ENCODE results near the gene TCEANC2.

The TCEANC2 gene

GRCh38 chr1:54131419-54131818 is 78.0 kb downstream of the TCEANC2 start:
- no peak overlapping the region for H3K27ac ChIP-seq
- TF ChIP-seq CTCF (IDR thresholded peaks at IDR 0.05) (no peak), ZFX (IDR thresholded peaks at IDR 0.05; ENCODE audit: borderline replicate concordance) (no peak)

GRCh38 chr1:54132495-54132894 is 79.1 kb downstream of the TCEANC2 start:
- H3K27ac ChIP-seq = no peak overlapping the region
- TF ChIP-seq CTCF (IDR thresholded peaks at IDR 0.05) (no peak), ZFX (IDR thresholded peaks at IDR 0.05; ENCODE audit: borderline replicate concordance) (no peak)

- TF ChIP-seq CTCF (IDR thresholded peaks at IDR 0.05) (no peak), ZFX (IDR thresholded peaks at IDR 0.05; ENCODE audit: borderline replicate concordance) (no peak)
- H3K27ac ChIP-seq = no peak overlapping the region
Observed at GRCh38 chr1:54134295-54134694, 80.9 kb downstream of the TCEANC2 start.

GRCh38 chr1:54135436-54136120 is 82.2 kb downstream of the TCEANC2 start:
- no peak overlapping the region for H3K27ac ChIP-seq
- no peak for TF ChIP-seq ZFX (IDR thresholded peaks at IDR 0.05; ENCODE audit: borderline replicate concordance)
- TF ChIP-seq CTCF (IDR thresholded peaks at IDR 0.05) = no peak

- no peak overlapping the region for H3K27ac ChIP-seq
- no peak for TF ChIP-seq ZFX (IDR thresholded peaks at IDR 0.05; ENCODE audit: borderline replicate concordance)
- TF ChIP-seq CTCF (IDR thresholded peaks at IDR 0.05) = no peak
Observed at GRCh38 chr1:54136269-54136896, 83.0 kb downstream of the TCEANC2 start.

GRCh38 chr1:54136963-54137533 is 83.6 kb downstream of the TCEANC2 start:
- TF ChIP-seq CTCF (IDR thresholded peaks at IDR 0.05) (no peak), ZFX (IDR thresholded peaks at IDR 0.05; ENCODE audit: borderline replicate concordance) (no peak)

GRCh38 chr1:54137534-54138061 is 84.2 kb downstream of the TCEANC2 start:
- TF ChIP-seq ZFX (IDR thresholded peaks at IDR 0.05; ENCODE audit: borderline replicate concordance) = no peak
- no peak for TF ChIP-seq CTCF (IDR thresholded peaks at IDR 0.05)

More at GRCh38 chr1:54136963-54137533, 83.6 kb downstream of the TCEANC2 start:
- H3K27ac ChIP-seq = no peak overlapping the region

More at GRCh38 chr1:54137534-54138061, 84.2 kb downstream of the TCEANC2 start:
- no peak overlapping the region for H3K27ac ChIP-seq
